HepG2 (cell line): Measurements from ENCODE around the gene GBP2.

Experiments
- EHMT2 ChIP-seq: fragments of 200-600 bp; sonication (generic); IDR thresholded peaks from 2 replicates; pipeline ENCODE4 v1.7.0; 2017; ENCODE audit warnings: antibody characterized with exemption, low read depth, low read length, borderline replicate concordance
- ETS1 ChIP-seq: sonication (generic); formaldehyde crosslinking; IDR thresholded peaks from 2 replicates; pipeline ENCODE4 v1.4.0; 2020; ENCODE audit warnings: missing genetic modification reagents
- POLR2AphosphoS5 ChIP-seq: IDR thresholded peaks from 2 replicates; pipeline ENCODE4 v1.6.1; 2012; ENCODE audit warnings: low read depth, low read length
- ZNF232 ChIP-seq: sonication (generic); formaldehyde crosslinking; IDR thresholded peaks from 2 replicates; pipeline ENCODE4 v1.4.0; 2020; ENCODE audit warnings: missing genetic modification reagents, borderline replicate concordance
- ZNF558 ChIP-seq: sonication (generic); formaldehyde crosslinking; IDR thresholded peaks from 2 replicates; pipeline ENCODE4 v1.9.0; 2022; ENCODE audit warnings: mild to moderate bottlenecking, missing genetic modification reagents, borderline replicate concordance
- ZNF703 ChIP-seq: sonication (generic); formaldehyde crosslinking; IDR thresholded peaks from 2 replicates; pipeline ENCODE4 v1.5.1; 2020; ENCODE audit warnings: missing genetic modification reagents, mild to moderate bottlenecking, moderate library complexity, borderline replicate concordance
- ZNF75D ChIP-seq: sonication (generic); formaldehyde crosslinking; IDR thresholded peaks from 2 replicates; pipeline ENCODE4 v1.8.1; 2023; ENCODE audit warnings: missing genetic modification reagents, mild to moderate bottlenecking, borderline replicate concordance
- ZSCAN30 ChIP-seq: sonication (generic); formaldehyde crosslinking; IDR thresholded peaks from 2 replicates; pipeline ENCODE4 v1.5.0; 2020; ENCODE audit warnings: mild to moderate bottlenecking, missing genetic modification reagents

- no peak for TF ChIP-seq ZNF232 (CRISPR knock-in tag)
- TF ChIP-seq ZSCAN30 (CRISPR knock-in tag) = no peak
- no peak for TF ChIP-seq ZNF703 (CRISPR knock-in tag)
- TF ChIP-seq ZNF75D (CRISPR knock-in tag) = no peak
- no peak for TF ChIP-seq EHMT2
- TF ChIP-seq ETS1 = no peak
- TF ChIP-seq ZNF558 (CRISPR knock-in tag) = no peak
- TF ChIP-seq POLR2AphosphoS5 = no peak
Measured at GRCh38 chr1:89165811-89166210, 39.9 kb upstream of the GBP2 start.
